HEK293 (cell line): Measurements from ENCODE around the gene BET1L.
A peak's percentile ranks its signal among the peaks of the same experiment; 100 is the strongest.

Experiments
- CTCF ChIA-PET: fragments of 350-600 bp; formaldehyde crosslinking; extraction: SDS; loops from one replicate; lab custom pipeline; 2021; ENCODE audit warnings: antibody characterized with exemption; lab: Yijun Ruan, JAX
- POLR2A ChIA-PET: fragments of 300-600 bp; formaldehyde crosslinking; extraction: SDS; loops from one replicate; lab custom pipeline; 2020; ENCODE audit warnings: antibody characterized with exemption, inconsistent platforms; lab: Yijun Ruan, JAX
- H3K27ac ChIP-seq: fragments of 200-500 bp; sonication (Bioruptor generic); 2 replicates; pipeline ENCODE4 v1.5.1; 2014; ENCODE audit warnings: low read depth, low read length, control low read depth, inconsistent platforms; ENCODE audit errors: extremely low read depth
- H3K36me3 ChIP-seq, 2 experiments: fragments of 200-500 bp in 1 of 2; sonication (Bioruptor generic) in 1 of 2; 1 replicate in 1 of 2; 2 replicates in 1 of 2; pipeline ENCODE4 v1.5.1; 2014 to 2017; ENCODE audit warnings: inconsistent platforms in 2 of 2, low read length in 2 of 2; ENCODE audit not compliant: control insufficient read depth in 2 of 2, insufficient read depth in 1 of 2
- H3K4me1 ChIP-seq: fragments of 200-500 bp; sonication (Bioruptor generic); 2 replicates; pipeline ENCODE4 v1.5.1; 2014; ENCODE audit warnings: mild to moderate bottlenecking, low read length, inconsistent platforms; ENCODE audit not compliant: control insufficient read depth, insufficient read depth
- H3K4me3 ChIP-seq: 2 replicates; pipeline ENCODE4 v1.5.1; 2011; ENCODE audit warnings: low read depth, mild to moderate bottlenecking, control low read depth, low read length, moderate library complexity
- H3K9me3 ChIP-seq: fragments of 200-500 bp; sonication (Bioruptor generic); 2 replicates; pipeline ENCODE4 v1.5.1; 2014; ENCODE audit warnings: low read depth, low read length, inconsistent platforms; ENCODE audit not compliant: control insufficient read depth, insufficient read depth
- EGR2 ChIP-seq: fragments of 450-650 bp; formaldehyde crosslinking; IDR thresholded peaks from 2 replicates; pipeline ENCODE4 v1.5.1; 2016; ENCODE audit warnings: low read depth, missing biosample characterization, missing genetic modification characterization
- GLIS1 ChIP-seq: fragments of 450-650 bp; formaldehyde crosslinking; IDR thresholded peaks from 2 replicates; pipeline ENCODE4 v1.5.1; 2016; ENCODE audit warnings: missing biosample characterization, missing genetic modification characterization
- GLIS2 ChIP-seq: fragments of 450-650 bp; formaldehyde crosslinking; IDR thresholded peaks from 2 replicates; pipeline ENCODE4 v1.5.1; 2016; ENCODE audit warnings: missing biosample characterization, missing genetic modification characterization
- KLF10 ChIP-seq: fragments of 450-650 bp; IDR thresholded peaks from 2 replicates; pipeline ENCODE4 v1.5.1; 2018; ENCODE audit warnings: missing biosample characterization, mild to moderate bottlenecking, missing genetic modification characterization
- KLF8 ChIP-seq: fragments of 450-650 bp; formaldehyde crosslinking; IDR thresholded peaks from 2 replicates; pipeline ENCODE4 v1.5.1; 2016; ENCODE audit warnings: missing biosample characterization, missing genetic modification characterization
- SP3 ChIP-seq: fragments of 450-650 bp; formaldehyde crosslinking; IDR thresholded peaks from 2 replicates; pipeline ENCODE4 v1.5.1; 2016; ENCODE audit warnings: missing biosample characterization, missing genetic modification characterization
- SP7 ChIP-seq: fragments of 450-650 bp; formaldehyde crosslinking; IDR thresholded peaks from 2 replicates; pipeline ENCODE4 v1.5.1; 2016; ENCODE audit warnings: missing biosample characterization, missing genetic modification characterization
- YY1 ChIP-seq: fragments of 450-650 bp; formaldehyde crosslinking; IDR thresholded peaks from 2 replicates; pipeline ENCODE4 v1.5.1; 2018; ENCODE audit warnings: missing biosample characterization, missing genetic modification characterization
- ZBTB20 ChIP-seq: fragments of 450-650 bp; formaldehyde crosslinking; IDR thresholded peaks from 2 replicates; pipeline ENCODE4 v1.5.1; 2016; ENCODE audit warnings: missing biosample characterization, missing genetic modification characterization
- ZBTB48 ChIP-seq: fragments of 450-650 bp; formaldehyde crosslinking; IDR thresholded peaks from 2 replicates; pipeline ENCODE4 v1.5.1; 2016; ENCODE audit warnings: missing biosample characterization, missing genetic modification characterization
- ZEB2 ChIP-seq: fragments of 450-650 bp; formaldehyde crosslinking; IDR thresholded peaks from 2 replicates; pipeline ENCODE4 v1.5.1; 2016; ENCODE audit warnings: missing biosample characterization, missing genetic modification characterization
- ZFP69B ChIP-seq: fragments of 450-650 bp; formaldehyde crosslinking; IDR thresholded peaks from 2 replicates; pipeline ENCODE4 v1.5.1; 2016; ENCODE audit warnings: missing biosample characterization, missing genetic modification characterization
- ZNF157 ChIP-seq: fragments of 450-650 bp; formaldehyde crosslinking; IDR thresholded peaks from 2 replicates; pipeline ENCODE4 v1.5.1; 2016; ENCODE audit warnings: missing biosample characterization, missing genetic modification characterization
- ZNF274 ChIP-seq, 2 experiments: fragments of 200-500 bp in 1 of 2; fragments of 450-650 bp in 1 of 2; sonication (Bioruptor generic) in 1 of 2; formaldehyde crosslinking in 1 of 2; IDR thresholded peaks; 2 replicates each; pipeline versions ENCODE4 v1.5.1 to v1.6.1; 2014 to 2016; ENCODE audit warnings: borderline replicate concordance in 1 of 2, inconsistent platforms in 1 of 2, low read length in 1 of 2, missing biosample characterization in 1 of 2, missing genetic modification characterization in 1 of 2
- ZNF488 ChIP-seq: fragments of 450-650 bp; formaldehyde crosslinking; IDR thresholded peaks from 2 replicates; pipeline ENCODE4 v1.5.1; 2016; ENCODE audit warnings: missing biosample characterization, missing genetic modification characterization
- ZNF555 ChIP-seq: fragments of 450-650 bp; formaldehyde crosslinking; conservative IDR thresholded peaks from 2 replicates; pipeline ENCODE4 v1.5.1; 2017; ENCODE audit warnings: missing biosample characterization, mild to moderate bottlenecking, missing genetic modification characterization, inconsistent platforms
- ZNF585B ChIP-seq: fragments of 450-650 bp; formaldehyde crosslinking; IDR thresholded peaks from 2 replicates; pipeline ENCODE4 v1.5.1; 2016; ENCODE audit warnings: missing biosample characterization, missing genetic modification characterization
- ZNF596 ChIP-seq: fragments of 450-650 bp; IDR thresholded peaks from 2 replicates; pipeline ENCODE4 v1.5.0; 2018; ENCODE audit warnings: missing biosample characterization, mild to moderate bottlenecking, missing genetic modification characterization, moderate library complexity
- ZNF692 ChIP-seq: fragments of 450-650 bp; formaldehyde crosslinking; IDR thresholded peaks from 2 replicates; pipeline ENCODE4 v1.5.1; 2016; ENCODE audit warnings: missing biosample characterization, missing genetic modification characterization
- ZNF701 ChIP-seq: fragments of 450-650 bp; formaldehyde crosslinking; IDR thresholded peaks from 2 replicates; pipeline ENCODE4 v1.5.1; 2016; ENCODE audit warnings: missing biosample characterization, missing genetic modification characterization
- ZNF76 ChIP-seq: fragments of 450-650 bp; formaldehyde crosslinking; IDR thresholded peaks from 2 replicates; pipeline ENCODE4; 2016; ENCODE audit warnings: low read depth, missing biosample characterization, missing genetic modification characterization, borderline replicate concordance
- ZXDB ChIP-seq: fragments of 450-650 bp; formaldehyde crosslinking; IDR thresholded peaks from 2 replicates; pipeline ENCODE4 v1.5.1; 2016; ENCODE audit warnings: missing biosample characterization, missing genetic modification characterization
- TF ChIP-seq, protein P1 (sequence below): fragments of 450-650 bp; formaldehyde crosslinking; IDR thresholded peaks from 2 replicates; pipeline ENCODE4 v1.5.1; 2016; ENCODE audit warnings: missing biosample characterization, missing genetic modification characterization
- TF ChIP-seq, protein P2 (sequence below): fragments of 450-650 bp; formaldehyde crosslinking; IDR thresholded peaks from 2 replicates; pipeline ENCODE4 v1.5.1; 2017; ENCODE audit warnings: missing biosample characterization, missing genetic modification characterization
- TF ChIP-seq, protein P3 (sequence below): fragments of 450-650 bp; formaldehyde crosslinking; conservative IDR thresholded peaks from 2 replicates; pipeline ENCODE4 v1.5.1; 2016; ENCODE audit warnings: low read depth, missing biosample characterization, missing genetic modification characterization

BET1L gene

DNA sequence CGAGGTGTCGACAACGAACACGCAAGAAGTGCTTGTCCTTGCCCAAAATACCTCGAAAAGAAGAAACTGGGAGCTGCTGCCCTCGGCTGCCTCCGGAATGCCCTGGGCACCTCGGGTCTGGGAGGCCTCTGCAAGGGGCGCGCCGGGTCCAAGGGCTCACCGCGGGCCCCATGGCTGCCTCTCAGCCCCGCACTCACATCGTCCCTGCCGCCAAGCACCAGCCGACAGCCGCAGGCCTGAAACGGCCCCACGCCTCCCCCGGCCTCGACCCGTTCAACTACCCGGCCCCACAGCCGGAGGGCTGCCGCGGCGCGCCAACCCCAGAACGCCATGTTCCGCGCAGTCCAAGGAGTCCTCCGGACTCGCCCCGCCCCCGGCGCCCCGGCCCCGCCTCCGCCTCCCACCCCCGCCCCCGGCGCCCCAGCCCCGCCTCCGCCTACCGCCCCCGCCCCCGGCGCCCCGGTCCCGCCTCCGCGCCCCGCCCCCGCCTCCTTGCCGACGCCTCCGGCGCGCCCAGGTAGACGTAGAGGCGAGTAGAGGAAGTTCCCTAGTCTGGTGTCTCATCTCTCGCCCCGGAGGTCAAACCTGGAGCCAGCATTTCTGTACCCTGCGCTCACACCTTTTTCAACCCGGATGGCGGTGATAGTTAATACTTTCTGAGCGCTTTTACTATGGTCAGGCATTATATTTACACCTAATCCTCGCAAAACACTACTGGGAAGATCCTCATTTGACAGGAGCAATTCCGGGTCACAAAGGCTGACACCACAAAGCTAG, 29.0 kb upstream of the BET1L start, which contains the start of gene SIRT3:
Gene SIRT3, minus strand, starts transcription at position 346 of the 777 bp plus-strand sequence. Its CDS starts 14 bp downstream, at position 332.
- Histone ChIP-seq H3K4me1 (no peaks in the 10 kb centered on the region), H3K4me3 (peak within 1 kb of the TSS; percentile 93), H3K27ac (peak within 1 kb of the TSS; percentile 36; the same call in 1 of the 2 replicates), H3K9me3 (no peaks in the 10 kb centered on the region), H3K36me3 (peaks cover 0 to 31% of the 10 kb centered on the region in 2 experiments; a peak in 1 of 3 replicates)
- ChIA-PET CTCF (interaction anchor here (1.4 to 3.4 kb wide), 2 partner anchors 15 to 212 kb away, joined by 6 to 35 read pairs; no protein-coding TSS in a partner anchor), POLR2A (interaction anchor here (1.8 to 3.5 kb wide), 2 partner anchors 29 kb away, joined by 13 to 16 read pairs; partner anchors contain the start of genes BET1L and RIC8A)
- TF ChIP-seq GLIS2 (tag by site-specific recombination), result peak; percentile 62; the same call in 1 of the 2 replicates
- no peak for TF ChIP-seq ZNF555 (tag by site-specific recombination)
- TF ChIP-seq SP7, result 0 out of 2 replicates have a peak, but pooled peaks have one; percentile 10
- 0 out of 2 replicates have a peak, but pooled peaks have one; percentile 18 for TF ChIP-seq ZFP69B (tag by site-specific recombination)
- TF ChIP-seq, protein P1, sequence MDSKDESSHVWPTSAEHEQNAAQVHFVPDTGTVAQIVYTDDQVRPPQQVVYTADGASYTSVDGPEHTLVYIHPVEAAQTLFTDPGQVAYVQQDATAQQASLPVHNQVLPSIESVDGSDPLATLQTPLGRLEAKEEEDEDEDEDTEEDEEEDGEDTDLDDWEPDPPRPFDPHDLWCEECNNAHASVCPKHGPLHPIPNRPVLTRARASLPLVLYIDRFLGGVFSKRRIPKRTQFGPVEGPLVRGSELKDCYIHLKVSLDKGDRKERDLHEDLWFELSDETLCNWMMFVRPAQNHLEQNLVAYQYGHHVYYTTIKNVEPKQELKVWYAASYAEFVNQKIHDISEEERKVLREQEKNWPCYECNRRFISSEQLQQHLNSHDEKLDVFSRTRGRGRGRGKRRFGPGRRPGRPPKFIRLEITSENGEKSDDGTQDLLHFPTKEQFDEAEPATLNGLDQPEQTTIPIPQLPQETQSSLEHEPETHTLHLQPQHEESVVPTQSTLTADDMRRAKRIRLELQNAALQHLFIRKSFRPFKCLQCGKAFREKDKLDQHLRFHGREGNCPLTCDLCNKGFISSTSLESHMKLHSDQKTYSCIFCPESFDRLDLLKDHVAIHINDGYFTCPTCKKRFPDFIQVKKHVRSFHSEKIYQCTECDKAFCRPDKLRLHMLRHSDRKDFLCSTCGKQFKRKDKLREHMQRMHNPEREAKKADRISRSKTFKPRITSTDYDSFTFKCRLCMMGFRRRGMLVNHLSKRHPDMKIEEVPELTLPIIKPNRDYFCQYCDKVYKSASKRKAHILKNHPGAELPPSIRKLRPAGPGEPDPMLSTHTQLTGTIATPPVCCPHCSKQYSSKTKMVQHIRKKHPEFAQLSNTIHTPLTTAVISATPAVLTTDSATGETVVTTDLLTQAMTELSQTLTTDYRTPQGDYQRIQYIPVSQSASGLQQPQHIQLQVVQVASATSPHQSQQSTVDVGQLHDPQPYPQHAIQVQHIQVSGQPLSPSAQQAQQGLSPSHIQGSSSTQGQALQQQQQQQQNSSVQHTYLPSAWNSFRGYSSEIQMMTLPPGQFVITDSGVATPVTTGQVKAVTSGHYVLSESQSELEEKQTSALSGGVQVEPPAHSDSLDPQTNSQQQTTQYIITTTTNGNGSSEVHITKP, result 0 out of 2 replicates have a peak, but pooled peaks have one; percentile 30
- peak; percentile 15; the same call in 1 of the 2 replicates for TF ChIP-seq ZNF585B (tag by site-specific recombination)
- TF ChIP-seq ZNF596 (tag by site-specific recombination), result no peak
- TF ChIP-seq, protein P2, sequence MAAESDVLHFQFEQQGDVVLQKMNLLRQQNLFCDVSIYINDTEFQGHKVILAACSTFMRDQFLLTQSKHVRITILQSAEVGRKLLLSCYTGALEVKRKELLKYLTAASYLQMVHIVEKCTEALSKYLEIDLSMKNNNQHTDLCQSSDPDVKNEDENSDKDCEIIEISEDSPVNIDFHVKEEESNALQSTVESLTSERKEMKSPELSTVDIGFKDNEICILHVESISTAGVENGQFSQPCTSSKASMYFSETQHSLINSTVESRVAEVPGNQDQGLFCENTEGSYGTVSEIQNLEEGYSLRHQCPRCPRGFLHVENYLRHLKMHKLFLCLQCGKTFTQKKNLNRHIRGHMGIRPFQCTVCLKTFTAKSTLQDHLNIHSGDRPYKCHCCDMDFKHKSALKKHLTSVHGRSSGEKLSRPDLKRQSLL (tag by site-specific recombination), result 0 out of 2 replicates have a peak, but pooled peaks have one; percentile 14
- peak; percentile 34; the same call in 1 of the 2 replicates for TF ChIP-seq GLIS1 (tag by site-specific recombination)
- peak; percentile 75; the same call in 1 of the 2 replicates for TF ChIP-seq KLF10 (tag by site-specific recombination)
- peak; percentile 48; the same call in 1 of the 2 replicates for TF ChIP-seq ZXDB (tag by site-specific recombination)
- no peak for TF ChIP-seq ZNF701 (tag by site-specific recombination)
- peak; percentile 42; the same call in 1 of the 2 replicates for TF ChIP-seq ZNF692 (tag by site-specific recombination)
- no peak for TF ChIP-seq ZNF274 (IDR thresholded peaks at IDR 0.05; ENCODE audit: low read length)
- no peak for TF ChIP-seq ZNF274 (tag by site-specific recombination; IDR thresholded peaks at IDR 0.05; ENCODE audit: borderline replicate concordance)
- 0 out of 2 replicates have a peak, but pooled peaks have one; percentile 60 for TF ChIP-seq ZEB2 (tag by site-specific recombination)
- peak; percentile 63 for TF ChIP-seq SP3 (tag by site-specific recombination)
- TF ChIP-seq ZNF76 (tag by site-specific recombination), result peak; percentile 31; the same call in 1 of the 2 replicates
- TF ChIP-seq, protein P3, sequence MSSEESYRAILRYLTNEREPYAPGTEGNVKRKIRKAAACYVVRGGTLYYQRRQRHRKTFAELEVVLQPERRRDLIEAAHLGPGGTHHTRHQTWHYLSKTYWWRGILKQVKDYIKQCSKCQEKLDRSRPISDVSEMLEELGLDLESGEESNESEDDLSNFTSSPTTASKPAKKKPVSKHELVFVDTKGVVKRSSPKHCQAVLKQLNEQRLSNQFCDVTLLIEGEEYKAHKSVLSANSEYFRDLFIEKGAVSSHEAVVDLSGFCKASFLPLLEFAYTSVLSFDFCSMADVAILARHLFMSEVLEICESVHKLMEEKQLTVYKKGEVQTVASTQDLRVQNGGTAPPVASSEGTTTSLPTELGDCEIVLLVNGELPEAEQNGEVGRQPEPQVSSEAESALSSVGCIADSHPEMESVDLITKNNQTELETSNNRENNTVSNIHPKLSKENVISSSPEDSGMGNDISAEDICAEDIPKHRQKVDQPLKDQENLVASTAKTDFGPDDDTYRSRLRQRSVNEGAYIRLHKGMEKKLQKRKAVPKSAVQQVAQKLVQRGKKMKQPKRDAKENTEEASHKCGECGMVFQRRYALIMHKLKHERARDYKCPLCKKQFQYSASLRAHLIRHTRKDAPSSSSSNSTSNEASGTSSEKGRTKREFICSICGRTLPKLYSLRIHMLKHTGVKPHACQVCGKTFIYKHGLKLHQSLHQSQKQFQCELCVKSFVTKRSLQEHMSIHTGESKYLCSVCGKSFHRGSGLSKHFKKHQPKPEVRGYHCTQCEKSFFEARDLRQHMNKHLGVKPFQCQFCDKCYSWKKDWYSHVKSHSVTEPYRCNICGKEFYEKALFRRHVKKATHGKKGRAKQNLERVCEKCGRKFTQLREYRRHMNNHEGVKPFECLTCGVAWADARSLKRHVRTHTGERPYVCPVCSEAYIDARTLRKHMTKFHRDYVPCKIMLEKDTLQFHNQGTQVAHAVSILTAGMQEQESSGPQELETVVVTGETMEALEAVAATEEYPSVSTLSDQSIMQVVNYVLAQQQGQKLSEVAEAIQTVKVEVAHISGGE (tag by site-specific recombination), result peak; percentile 96; the same call in 1 of the 2 replicates
- TF ChIP-seq ZNF157 (tag by site-specific recombination), result no peak
- TF ChIP-seq ZBTB20 (tag by site-specific recombination), result peak; percentile 78
- peak; percentile 52; the same call in 1 of the 2 replicates for TF ChIP-seq YY1 (tag by site-specific recombination)
- TF ChIP-seq EGR2, result peak; percentile 7; the same call in 1 of the 2 replicates
- TF ChIP-seq KLF8 (tag by site-specific recombination), result peak; percentile 29; the same call in 1 of the 2 replicates
- TF ChIP-seq ZBTB48, result peak; percentile 69; the same call in 1 of the 2 replicates
- TF ChIP-seq ZNF488 (tag by site-specific recombination), result no peak
